Mucosa of gallbladder (tissue), 1 donor: ENCODE measurements around the gene P4HA3. TPM values are rescaled to one million over a fixed set of nuclear protein-coding genes. Genes with fewer than 3 reads are reported as not detected.
"Not testable (repeated sequence)": the region's sequence is repeated elsewhere in the genome, so short reads cannot be mapped to it uniquely, and the experiment has no call there.

Experiments
- DNase-seq: peaks from one replicate; pipeline ENCODE4 v3.0.0-alpha.2; 2020; ENCODE audit warnings: low spot score
- total RNA-seq: library from RNA; stranded (reverse); gene quantifications from one replicate; pipeline ENCODE4 v1.2.1, GENCODE V29; 2021
- donor health status: DM: no; HTN: no; CAD: no.

P4HA3 gene
- total RNA-seq = 1.0 TPM

GRCh38 chr11:74311352-74311926 lies at the start of gene P4HA3:
Gene P4HA3 (minus strand): TSS chr11:74311640. CDS start chr11:74311611, 29 bp downstream.
- peak; percentile 66 for DNase-seq

- DNase-seq = no peak
Observed at GRCh38 chr11:74357449-74357848, 46.0 kb upstream of the P4HA3 start.

GRCh38 chr11:74355626-74356025 lies 44.2 kb upstream of the P4HA3 start:
- DNase-seq = no peak

GRCh38 chr11:74354036-74354435 lies 42.6 kb upstream of the P4HA3 start:
- no peak for DNase-seq

GRCh38 chr11:74347381-74347780 lies 35.9 kb upstream of the P4HA3 start:
- DNase-seq = no peak

GRCh38 chr11:74345420-74345819 lies 34.0 kb upstream of the P4HA3 start:
- no peak for DNase-seq

GRCh38 chr11:74341921-74342320 lies 30.5 kb upstream of the P4HA3 start:
- no peak for DNase-seq

GRCh38 chr11:74339619-74340018 lies 28.2 kb upstream of the P4HA3 start:
- no peak for DNase-seq

- peak; percentile 67 for DNase-seq
Observed at GRCh38 chr11:74338963-74339362, 27.5 kb upstream of the P4HA3 start.

GRCh38 chr11:74333193-74333592 lies 21.8 kb upstream of the P4HA3 start:
- DNase-seq = no peak

GRCh38 chr11:74332291-74332690 lies 20.9 kb upstream of the P4HA3 start:
- DNase-seq = no peak

- not testable (repeated sequence) for DNase-seq
Observed at GRCh38 chr11:74331000-74331399, 19.6 kb upstream of the P4HA3 start.

- DNase-seq = no peak
Observed at GRCh38 chr11:74330075-74330858, 18.8 kb upstream of the P4HA3 start.

GRCh38 chr11:74327076-74327475 lies 15.6 kb upstream of the P4HA3 start:
- DNase-seq = no peak

- no peak for DNase-seq
Observed at GRCh38 chr11:74326665-74327064, 15.2 kb upstream of the P4HA3 start.

- DNase-seq = peak; percentile 74
Observed at GRCh38 chr11:74325649-74326645, 14.5 kb upstream of the P4HA3 start.

- DNase-seq = peak; percentile 34
Observed at GRCh38 chr11:74322667-74323066, 11.2 kb upstream of the P4HA3 start.

GRCh38 chr11:74321487-74322188 lies 10.2 kb upstream of the P4HA3 start:
- DNase-seq = no peak

- no peak for DNase-seq
Observed at GRCh38 chr11:74320538-74320937, 9.1 kb upstream of the P4HA3 start.

GRCh38 chr11:74319139-74319816 lies 7.8 kb upstream of the P4HA3 start:
- DNase-seq = no peak
